Bronchial epithelial cell (primary cell): ENCODE data around the gene ANTXR1. TPM values are rescaled to one million over a fixed set of nuclear protein-coding genes. Genes with fewer than 3 reads are reported as not detected.
A peak's percentile ranks its signal among the peaks of the same experiment; 100 is the strongest.

Source experiments
- DNase-seq: peaks from one replicate; pipeline ENCODE4 v3.0.0-alpha.2; 2010; ENCODE audit warnings: low read depth
- FAIRE-seq: peaks from 2 replicates; lab custom pipeline; 2011; peaks lifted over from hg19 to GRCh38; lab: Jason Lieb, UNC
- H3K27me3 ChIP-seq: 2 replicates; pipeline ENCODE4 v1.5.1; 2011; ENCODE audit warnings: low read length; ENCODE audit not compliant: control insufficient read depth, insufficient read depth
- H3K36me3 ChIP-seq: 2 replicates; pipeline ENCODE4 v1.5.1; 2011; ENCODE audit warnings: low read length; ENCODE audit not compliant: control insufficient read depth, insufficient read depth
- H3K4me3 ChIP-seq: 2 replicates; pipeline ENCODE4 v1.5.1; 2011; ENCODE audit warnings: mild to moderate bottlenecking, low read depth, low read length, control low read depth
- CTCF ChIP-seq: IDR thresholded peaks from 2 replicates; pipeline ENCODE4 v1.5.1; 2011; ENCODE audit warnings: mild to moderate bottlenecking, moderate library complexity, low read length, control low read depth, inconsistent platforms; ENCODE audit not compliant: insufficient read depth, severe bottlenecking
- total RNA-seq: library from RNA; depleted of rRNA; stranded (reverse); fragments of >200 nt; gene quantifications from 2 replicates; pipeline ENCODE4 v1.2.1, GENCODE V29; 2014

Gene ANTXR1
- total RNA-seq, 1 donor from 2014 or later: 3.7 TPM

- DNase-seq: peak; percentile 89
- no peaks in the 10 kb centered on the region for H3K36me3 ChIP-seq
- H3K27me3 ChIP-seq: no peaks in the 10 kb centered on the region
- TF ChIP-seq CTCF: no peak
- no peak for FAIRE-seq
- H3K4me3 ChIP-seq: no peak overlapping the region
Observed at GRCh38 chr2:69132960-69133590, 120.1 kb downstream of the ANTXR1 start.

GRCh38 chr2:69133898-69134297, 120.9 kb downstream of the ANTXR1 start:
- Histone ChIP-seq H3K36me3 (no peaks in the 10 kb centered on the region), H3K27me3 (no peaks in the 10 kb centered on the region), H3K4me3 (no peak overlapping the region)
- DNase-seq: no peak
- FAIRE-seq: no peak
- no peak for TF ChIP-seq CTCF

- H3K4me3 ChIP-seq: no peak overlapping the region
- H3K36me3 ChIP-seq: no peaks in the 10 kb centered on the region
- no peaks in the 10 kb centered on the region for H3K27me3 ChIP-seq
- DNase-seq: no peak
- TF ChIP-seq CTCF: no peak
- FAIRE-seq: no peak
Observed at GRCh38 chr2:69134306-69134945, 121.4 kb downstream of the ANTXR1 start.

- DNase-seq: peak; percentile 78
- Histone ChIP-seq H3K27me3 (no peaks in the 10 kb centered on the region), H3K4me3 (no peak overlapping the region), H3K36me3 (no peaks in the 10 kb centered on the region)
- FAIRE-seq: no peak
- TF ChIP-seq CTCF: no peak
Observed at GRCh38 chr2:69138247-69138772, 125.3 kb downstream of the ANTXR1 start.

GRCh38 chr2:69138793-69139459, 125.9 kb downstream of the ANTXR1 start:
- FAIRE-seq (peak; percentile 75), DNase-seq (peak; percentile 91)
- no peak for TF ChIP-seq CTCF
- Histone ChIP-seq H3K36me3 (no peaks in the 10 kb centered on the region), H3K27me3 (no peaks in the 10 kb centered on the region), H3K4me3 (no peak overlapping the region)
